ENCODE data around the gene ZNF705A.
"Not testable (repeated sequence)": the region's sequence is repeated elsewhere in the genome, so short reads cannot be mapped to it uniquely, and the experiment has no call there.

The ZNF705A gene

GRCh38 chr12:8154526-8154925 is 2.3 kb upstream of the ZNF705A start:
- Mint-ChIP-seq H3K4me3 (no peak overlapping the region), H3K9me3 (no peaks in the 10 kb centered on the region), H3K27ac (ENCODE audit: low read depth) (no peak overlapping the region), H3K36me3 (ENCODE audit: insufficient read depth) (peaks cover 1% of the 10 kb centered on the region), H3K4me1 (no peaks in the 10 kb centered on the region), H3K27me3 (peaks cover 88% of the 10 kb centered on the region)
- DNase-seq (ENCODE audit: low spot score in 2 of 2) (no peak), ATAC-seq (replicated peaks; ENCODE audit: extremely low read depth, poor library complexity, severe bottlenecking) (no peak)

- Mint-ChIP-seq H3K27me3 (peaks cover 88% of the 10 kb centered on the region), H3K4me3 (no peak overlapping the region), H3K9me3 (no peaks in the 10 kb centered on the region), H3K27ac (ENCODE audit: low read depth) (no peak overlapping the region), H3K36me3 (ENCODE audit: insufficient read depth) (peaks cover 1% of the 10 kb centered on the region), H3K4me1 (no peaks in the 10 kb centered on the region)
- no peak for DNase-seq (ENCODE audit: low spot score in 2 of 2)
- ATAC-seq (replicated peaks; ENCODE audit: extremely low read depth, poor library complexity, severe bottlenecking): no peak
Observed at GRCh38 chr12:8156416-8156815, 399 bp upstream of the ZNF705A start.

GRCh38 chr12:8157484-8158198 is 826 bp downstream of the ZNF705A start:
- no peak for DNase-seq (ENCODE audit: low spot score in 2 of 2)
- H3K27me3 Mint-ChIP-seq: peaks cover 79% of the 10 kb centered on the region

GRCh38 chr12:8172911-8173310 is 16.1 kb downstream of the ZNF705A start:
- DNase-seq (ENCODE audit: low spot score in 2 of 2); ATAC-seq (replicated peaks; ENCODE audit: extremely low read depth, poor library complexity, severe bottlenecking); H3K36me3 Mint-ChIP-seq (ENCODE audit: insufficient read depth); H3K4me3 Mint-ChIP-seq; H3K9me3 Mint-ChIP-seq; H3K4me1 Mint-ChIP-seq; H3K27ac Mint-ChIP-seq (ENCODE audit: low read depth): not testable (repeated sequence)
- peaks cover 29% of the 10 kb centered on the region for H3K27me3 Mint-ChIP-seq

More at GRCh38 chr12:8157484-8158198, 826 bp downstream of the ZNF705A start:
- no peaks in the 10 kb centered on the region for H3K4me1 Mint-ChIP-seq
- H3K9me3 Mint-ChIP-seq: no peaks in the 10 kb centered on the region
- no peak for ATAC-seq (replicated peaks; ENCODE audit: extremely low read depth, poor library complexity, severe bottlenecking)
- no peak overlapping the region for H3K27ac Mint-ChIP-seq (ENCODE audit: low read depth)
- H3K36me3 Mint-ChIP-seq (ENCODE audit: insufficient read depth): no peaks in the 10 kb centered on the region
- no peak overlapping the region for H3K4me3 Mint-ChIP-seq

GRCh38 chr12:8179989-8180585 is 23.3 kb downstream of the ZNF705A start:
- peak; percentile 88 for ATAC-seq (replicated peaks; ENCODE audit: extremely low read depth, poor library complexity, severe bottlenecking)
- not testable (repeated sequence) for H3K36me3 Mint-ChIP-seq (ENCODE audit: insufficient read depth); H3K27me3 Mint-ChIP-seq; H3K9me3 Mint-ChIP-seq
- Mint-ChIP-seq H3K27ac (ENCODE audit: low read depth) (peak overlapping the region; percentile 90), H3K4me1 (peaks cover 20% of the 10 kb centered on the region), H3K4me3 (peak overlapping the region; percentile 84)
- peak; percentile 65 to 79 for DNase-seq (ENCODE audit: low spot score in 2 of 2)

GRCh38 chr12:8181271-8181670 is 24.5 kb downstream of the ZNF705A start:
- not testable (repeated sequence) for H3K36me3 Mint-ChIP-seq (ENCODE audit: insufficient read depth); H3K9me3 Mint-ChIP-seq; ATAC-seq (replicated peaks; ENCODE audit: extremely low read depth, poor library complexity, severe bottlenecking); H3K27me3 Mint-ChIP-seq; DNase-seq (ENCODE audit: low spot score in 2 of 2)
- H3K4me1 Mint-ChIP-seq: peaks cover 20% of the 10 kb centered on the region
- peak overlapping the region; percentile 84 for H3K4me3 Mint-ChIP-seq
- peak overlapping the region; percentile 82 for H3K27ac Mint-ChIP-seq (ENCODE audit: low read depth)

- not testable (repeated sequence) for H3K9me3 Mint-ChIP-seq; H3K27ac Mint-ChIP-seq (ENCODE audit: low read depth); DNase-seq (ENCODE audit: low spot score in 2 of 2); H3K36me3 Mint-ChIP-seq (ENCODE audit: insufficient read depth); ATAC-seq (replicated peaks; ENCODE audit: extremely low read depth, poor library complexity, severe bottlenecking); H3K27me3 Mint-ChIP-seq; H3K4me3 Mint-ChIP-seq
- H3K4me1 Mint-ChIP-seq: peaks cover 20% of the 10 kb centered on the region
Observed at GRCh38 chr12:8182923-8183322, 26.1 kb downstream of the ZNF705A start.

- not testable (repeated sequence) for ATAC-seq (replicated peaks; ENCODE audit: extremely low read depth, poor library complexity, severe bottlenecking); H3K27ac Mint-ChIP-seq (ENCODE audit: low read depth); H3K4me3 Mint-ChIP-seq; H3K9me3 Mint-ChIP-seq; H3K36me3 Mint-ChIP-seq (ENCODE audit: insufficient read depth); DNase-seq (ENCODE audit: low spot score in 2 of 2); H3K27me3 Mint-ChIP-seq
- H3K4me1 Mint-ChIP-seq: peaks cover 20% of the 10 kb centered on the region
Observed at GRCh38 chr12:8183346-8183745, 26.5 kb downstream of the ZNF705A start.

- H3K36me3 Mint-ChIP-seq (ENCODE audit: insufficient read depth); DNase-seq (ENCODE audit: low spot score in 2 of 2); ATAC-seq (replicated peaks; ENCODE audit: extremely low read depth, poor library complexity, severe bottlenecking); H3K27me3 Mint-ChIP-seq; H3K9me3 Mint-ChIP-seq; H3K4me3 Mint-ChIP-seq; H3K27ac Mint-ChIP-seq (ENCODE audit: low read depth): not testable (repeated sequence)
- H3K4me1 Mint-ChIP-seq: peaks cover 20% of the 10 kb centered on the region
Observed at GRCh38 chr12:8184206-8184605, 27.4 kb downstream of the ZNF705A start.

GRCh38 chr12:8188088-8188487 is 31.3 kb downstream of the ZNF705A start:
- DNase-seq (ENCODE audit: low spot score in 2 of 2); H3K9me3 Mint-ChIP-seq; H3K27me3 Mint-ChIP-seq; H3K4me1 Mint-ChIP-seq; H3K27ac Mint-ChIP-seq (ENCODE audit: low read depth); H3K36me3 Mint-ChIP-seq (ENCODE audit: insufficient read depth); ATAC-seq (replicated peaks; ENCODE audit: extremely low read depth, poor library complexity, severe bottlenecking); H3K4me3 Mint-ChIP-seq: not testable (repeated sequence)

GRCh38 chr12:8197685-8198308 is 41.0 kb downstream of the ZNF705A start:
- DNase-seq (ENCODE audit: low spot score in 2 of 2); H3K9me3 Mint-ChIP-seq; H3K36me3 Mint-ChIP-seq (ENCODE audit: insufficient read depth); H3K27ac Mint-ChIP-seq (ENCODE audit: low read depth); ATAC-seq (replicated peaks; ENCODE audit: extremely low read depth, poor library complexity, severe bottlenecking); H3K27me3 Mint-ChIP-seq; H3K4me1 Mint-ChIP-seq; H3K4me3 Mint-ChIP-seq: not testable (repeated sequence)

GRCh38 chr12:8218711-8219382 is 62.0 kb downstream of the ZNF705A start:
- DNase-seq (ENCODE audit: low spot score in 2 of 2); H3K4me3 Mint-ChIP-seq; H3K4me1 Mint-ChIP-seq; H3K9me3 Mint-ChIP-seq; H3K36me3 Mint-ChIP-seq (ENCODE audit: insufficient read depth); ATAC-seq (replicated peaks; ENCODE audit: extremely low read depth, poor library complexity, severe bottlenecking); H3K27ac Mint-ChIP-seq (ENCODE audit: low read depth): not testable (repeated sequence)
- peaks cover 59% of the 10 kb centered on the region for H3K27me3 Mint-ChIP-seq

Data from central memory CD8-positive, alpha-beta T cell (primary cell).